K562 (cell line): Measurements from ENCODE around the gene MED19. TPM values are rescaled to one million over a fixed set of nuclear protein-coding genes. Genes with fewer than 3 reads are reported as not detected.

ENCODE experiments used
- AFF1 ChIP-seq, 2 experiments: fragments of 450-650 bp; IDR thresholded peaks; 2 replicates each; pipeline ENCODE4 v1.6.1; 2018; ENCODE audit warnings: mild to moderate bottlenecking in 2 of 2, low read depth in 1 of 2; ENCODE audit not compliant: partially characterized antibody in 2 of 2
- AFF4 ChIP-seq: sonication (generic); formaldehyde crosslinking; IDR thresholded peaks from 2 replicates; pipeline ENCODE4 v1.8.0; 2023; ENCODE audit warnings: mild to moderate bottlenecking, missing genetic modification reagents
- ETV5 ChIP-seq: sonication (generic); formaldehyde crosslinking; IDR thresholded peaks from 2 replicates; pipeline ENCODE4 v1.4.0; 2020; ENCODE audit warnings: low read depth, mild to moderate bottlenecking, missing genetic modification reagents
- FOSL1 ChIP-seq: fragments of 200-800 bp; sonication (Bioruptor generic); conservative IDR thresholded peaks from 2 replicates; pipeline ENCODE4 v1.6.1; 2016; ENCODE audit warnings: missing genetic modification characterization, missing compliant biosample characterization
- MAZ ChIP-seq, 2 experiments: fragments of 450-650 bp in 1 of 2; sonication (generic) in 1 of 2; formaldehyde crosslinking; IDR thresholded peaks in 1 of 2; conservative IDR thresholded peaks in 1 of 2; 2 replicates each; pipeline versions ENCODE4 v1.4.0 to v1.5.0; 2020; ENCODE audit warnings: mild to moderate bottlenecking in 1 of 2, missing genetic modification reagents in 1 of 2
- TFE3 ChIP-seq: fragments of 450-650 bp; formaldehyde crosslinking; IDR thresholded peaks from 2 replicates; pipeline ENCODE4 v1.4.0; 2020; ENCODE audit warnings: mild to moderate bottlenecking, mixed read lengths
- YBX1 ChIP-seq: fragments of 450-650 bp; IDR thresholded peaks from 2 replicates; pipeline ENCODE4 v1.7.1; 2016; ENCODE audit warnings: mild to moderate bottlenecking
- ZBTB40 ChIP-seq, 2 experiments: fragments of 450-650 bp in 1 of 2; sonication (generic) in 1 of 2; formaldehyde crosslinking in 1 of 2; IDR thresholded peaks; 2 replicates each; pipeline versions ENCODE4 v1.7.1 to v1.9.0; 2016 to 2022; ENCODE audit warnings: inconsistent platforms in 1 of 2, mild to moderate bottlenecking in 1 of 2, missing genetic modification reagents in 1 of 2
- polyA plus RNA-seq, 8 experiments: library from polyadenylated mRNA; depleted of rRNA in 4 of 8; stranded (reverse) in 5 of 8; unstranded in 3 of 8; fragments of >200 nt; fragmentation: Nextera tagmentation in 2 of 8; fragmentation: Illumina TruSeq in 1 of 8; extraction: Ambion mirVana in 2 of 8; extraction: Trizol in 1 of 8; gene quantifications; 2 replicates each; pipeline versions ENCODE4 v1.2.1 to v1.2.3, GENCODE V29; 2011 to 2014; ENCODE audit warnings: inconsistent platforms in 1 of 8, missing spikeins in 1 of 8
- total RNA-seq, 7 experiments: library from RNA; depleted of rRNA in 6 of 7; stranded (reverse); fragments of >200 nt in 6 of 7; fragmentation: Illumina TruSeq in 2 of 7; extraction: Trizol in 2 of 7; gene quantifications; 2 replicates each; pipeline versions ENCODE4 v1.2.1 to v1.2.3, GENCODE V29; 2011 to 2021; ENCODE audit warnings: low replicate concordance in 1 of 7

MED19 gene
- total and polyA plus RNA-seq, 9 of the 15 experiments (the other 6 are each of a cell fraction or from before 2014, with no cell fraction given) = 7.3 to 23.5 (median 15.0) TPM

- TF ChIP-seq AFF1 (IDR thresholded peaks at IDR 0.05; ENCODE audit: low read depth in 1 of 2, partially characterized antibody in 2 of 2) (no peak), ETV5 (CRISPR knock-in tag) (no peak), ZBTB40 (IDR thresholded peaks at IDR 0.05) (no peak), ZBTB40 (CRISPR knock-in tag; IDR thresholded peaks at IDR 0.05) (no peak), YBX1 (no peak), AFF4 (CRISPR knock-in tag) (0 out of 2 replicates have a peak, but pooled peaks have one; percentile 15), MAZ (CRISPR knock-in tag; conservative IDR thresholded peaks at IDR 0.05 in 1 of 2, IDR thresholded peaks at IDR 0.05 in 1 of 2) (no peak), FOSL1 (tag) (peak; percentile 35; the same call in 1 of the 2 replicates), TFE3 (no peak)
Measured at GRCh38 chr11:57656885-57657193, 55.2 kb downstream of the MED19 start (continued).
